GM12872 (cell line): ENCODE measurements around the gene TUT7.

Source experiments
- CTCF ChIP-seq: IDR thresholded peaks from 3 replicates; pipeline ENCODE4 v1.5.1; 2011; ENCODE audit warnings: low read depth, mild to moderate bottlenecking, low read length, moderate library complexity; ENCODE audit not compliant: insufficient read depth

The TUT7 gene

GRCh38 chr9:86341007-86341491 lies 13.2 kb downstream of the TUT7 start:
- TF ChIP-seq CTCF: no peak

- TF ChIP-seq CTCF: no peak
These were observed 13.7 kb downstream of the TUT7 start for GRCh38 chr9:86340356-86341006.

GRCh38 chr9:86337469-86338108 lies 16.6 kb downstream of the TUT7 start:
- no peak for TF ChIP-seq CTCF

GRCh38 chr9:86336058-86336457 lies 18.2 kb downstream of the TUT7 start:
- no peak for TF ChIP-seq CTCF

GRCh38 chr9:86333651-86334050 lies 20.6 kb downstream of the TUT7 start:
- no peak for TF ChIP-seq CTCF

GRCh38 chr9:86330186-86330585 lies 24.0 kb downstream of the TUT7 start:
- no peak for TF ChIP-seq CTCF

- TF ChIP-seq CTCF: no peak
These were observed 24.6 kb downstream of the TUT7 start for GRCh38 chr9:86329649-86330048.
